Ectodermal cell (in vitro differentiated cells): ENCODE results near the gene EPB41L4B.

Experiments
- H3K27ac ChIP-seq: 2 replicates; pipeline ENCODE4 v1.7.0; 2013; ENCODE audit warnings: mild to moderate bottlenecking, low read depth, low read length; ENCODE audit not compliant: insufficient read depth, poor library complexity, severe bottlenecking
- H3K27me3 ChIP-seq: 2 replicates; pipeline ENCODE4 v1.7.0; 2013; ENCODE audit warnings: mild to moderate bottlenecking, low read length; ENCODE audit not compliant: insufficient read depth, control insufficient read depth, poor library complexity, severe bottlenecking
- H3K36me3 ChIP-seq: one replicate; pipeline ENCODE4 v1.7.0; 2013; ENCODE audit warnings: low read length; ENCODE audit not compliant: control insufficient read depth, insufficient read depth
- H3K4me1 ChIP-seq: one replicate; pipeline ENCODE4 v1.7.0; 2013; ENCODE audit warnings: low read length; ENCODE audit not compliant: control insufficient read depth, insufficient read depth
- H3K4me3 ChIP-seq: 2 replicates; pipeline ENCODE4 v1.7.0; 2013; ENCODE audit warnings: low read depth, low read length, control low read depth; ENCODE audit not compliant: insufficient read depth
- H3K9me3 ChIP-seq: 2 replicates; pipeline ENCODE4 v1.7.0; 2013; ENCODE audit warnings: mild to moderate bottlenecking, low read length, moderate library complexity; ENCODE audit not compliant: control insufficient read depth
- WGBS, 2 experiments: methylation state at CpG; one replicate each; pipeline ENCODE4 v1.1.7; 2013; ENCODE audit warnings: missing lambda C conversion rate in 2 of 2; 5-methylcytosine and 5-hydroxymethylcytosine counted together

Gene EPB41L4B

DNA sequence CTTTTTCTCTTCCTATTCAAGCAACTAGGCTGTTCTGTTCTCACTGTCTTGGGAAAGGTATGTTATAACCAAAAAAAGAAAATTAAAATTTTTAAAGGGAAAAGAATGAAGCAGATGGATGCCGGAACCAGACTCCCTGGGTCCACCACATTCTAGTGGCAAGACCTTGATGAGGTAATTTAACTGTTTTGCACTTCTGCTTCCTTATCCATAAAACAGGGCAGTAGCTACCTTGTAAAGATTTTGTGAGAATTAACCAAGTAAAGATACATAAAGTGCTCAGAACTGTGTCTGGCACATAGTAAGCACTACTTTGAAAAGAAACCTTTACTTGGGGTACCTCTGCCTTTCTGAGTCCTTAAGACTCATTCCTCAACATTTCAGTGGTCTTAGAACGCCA is 17.0 kb downstream of the EPB41L4B start:
- Histone ChIP-seq H3K27me3 (no peaks in the 10 kb centered on the region), H3K4me3 (no peak overlapping the region), H3K4me1 (no peaks in the 10 kb centered on the region), H3K36me3 (no peaks in the 10 kb centered on the region), H3K9me3 (no peaks in the 10 kb centered on the region), H3K27ac (no peak overlapping the region)
- WGBS, 2 experiments, result 97 to 99% methylated on average over 2 of the region's 2 CpGs

DNA sequence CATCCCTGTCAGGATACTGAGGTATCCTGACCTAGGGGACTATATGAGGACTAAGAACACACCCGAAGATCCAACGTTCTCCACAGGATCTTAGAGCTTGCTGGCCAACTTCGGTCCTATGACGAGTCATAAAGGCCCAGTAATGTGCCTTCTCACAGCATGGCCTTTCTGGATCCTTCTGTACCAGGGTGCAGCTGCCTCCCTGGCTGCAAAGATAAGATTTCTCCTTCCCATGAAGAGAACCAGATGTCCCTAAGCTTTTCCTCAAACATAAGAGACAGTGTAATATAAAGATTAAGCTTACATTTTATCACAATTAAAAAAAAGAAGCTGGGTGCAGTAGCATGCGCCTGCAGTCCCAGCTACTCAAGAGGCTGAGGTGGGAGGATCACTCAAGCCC is 18.3 kb downstream of the EPB41L4B start:
- H3K36me3 ChIP-seq, result no peaks in the 10 kb centered on the region
- 94 to 97% methylated on average over 5 of the region's 5 CpGs for WGBS, 2 experiments
- no peak overlapping the region for H3K27ac ChIP-seq
- no peaks in the 10 kb centered on the region for H3K4me1 ChIP-seq
- no peaks in the 10 kb centered on the region for H3K9me3 ChIP-seq
- no peak overlapping the region for H3K4me3 ChIP-seq
- H3K27me3 ChIP-seq, result no peaks in the 10 kb centered on the region

DNA sequence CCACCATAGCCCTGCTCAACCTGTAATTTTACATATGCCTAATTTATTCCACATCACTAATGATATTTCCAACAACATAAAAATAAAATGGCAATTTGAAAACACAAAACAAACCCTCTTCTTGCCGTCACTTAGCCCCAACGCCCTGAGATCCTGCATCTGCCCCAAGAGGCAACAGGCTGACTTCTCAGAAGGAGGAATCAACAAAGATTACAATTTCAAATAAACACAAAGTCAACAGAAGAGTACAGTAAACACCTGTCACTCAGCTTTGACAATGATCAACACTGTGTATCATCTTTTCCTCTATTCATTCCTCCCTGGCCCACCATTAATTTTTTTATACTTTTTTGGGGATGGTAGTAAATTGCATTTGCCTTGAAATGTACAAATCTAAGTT is 19.8 kb downstream of the EPB41L4B start:
- H3K4me3 ChIP-seq, result no peak overlapping the region
- WGBS, 2 experiments, result 91 to 98% methylated on average over 2 of the region's 2 CpGs
- no peaks in the 10 kb centered on the region for H3K27me3 ChIP-seq
- H3K36me3 ChIP-seq, result no peaks in the 10 kb centered on the region
- no peak overlapping the region for H3K27ac ChIP-seq
- H3K9me3 ChIP-seq, result no peaks in the 10 kb centered on the region
- H3K4me1 ChIP-seq, result no peaks in the 10 kb centered on the region

DNA sequence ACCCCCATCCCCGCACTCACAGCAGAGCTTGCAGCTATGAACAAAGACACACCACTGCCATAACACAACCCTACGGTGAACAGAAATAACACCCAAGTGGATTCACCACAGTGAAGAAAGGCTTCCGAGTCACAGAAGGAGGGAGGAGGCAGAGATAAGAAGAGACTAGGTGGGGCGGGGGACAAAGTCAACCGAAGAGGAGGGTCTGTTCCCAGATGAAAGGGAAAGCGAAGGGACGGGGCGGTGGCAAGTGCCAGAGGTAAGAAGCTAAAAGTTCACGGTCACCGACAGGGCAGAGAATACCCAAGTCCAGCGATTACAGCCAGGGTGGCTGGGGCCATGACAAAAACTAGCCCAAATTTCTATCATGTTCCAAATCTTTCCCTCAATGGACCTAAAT is 21.0 kb downstream of the EPB41L4B start:
- no peaks in the 10 kb centered on the region for H3K27me3 ChIP-seq

DNA sequence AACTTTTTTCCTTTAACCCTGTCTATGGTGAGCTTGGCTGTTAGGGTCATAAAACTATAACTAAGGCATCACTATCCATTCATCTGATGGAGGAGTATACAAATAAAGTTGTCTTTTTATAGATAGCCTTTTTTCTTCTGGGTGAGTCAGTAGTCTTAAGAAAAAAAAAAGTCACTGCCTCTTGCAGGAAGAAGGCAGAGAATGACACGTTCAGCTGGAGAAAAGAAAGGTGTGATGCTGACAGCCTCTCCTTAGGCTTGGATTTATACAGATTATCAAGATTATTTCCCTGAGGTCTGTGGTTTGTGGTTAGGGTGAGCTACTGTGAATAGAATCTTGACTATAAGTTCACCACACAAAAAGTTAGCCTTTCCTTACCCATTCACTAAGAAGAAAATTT is 23.0 kb downstream of the EPB41L4B start:
- no peak overlapping the region for H3K4me3 ChIP-seq
- no peaks in the 10 kb centered on the region for H3K9me3 ChIP-seq
- no peak overlapping the region for H3K27ac ChIP-seq
- H3K27me3 ChIP-seq, result no peaks in the 10 kb centered on the region
- WGBS, 2 experiments, result 100% methylated on average over 1 of the region's 1 CpG
- H3K4me1 ChIP-seq, result no peaks in the 10 kb centered on the region
- no peaks in the 10 kb centered on the region for H3K36me3 ChIP-seq

More for the DNA sequence above, 21.0 kb downstream of the EPB41L4B start:
- H3K4me3 ChIP-seq, result no peak overlapping the region
- WGBS, 2 experiments, result 94 to 95% methylated on average over 11 of the region's 11 CpGs
- no peaks in the 10 kb centered on the region for H3K9me3 ChIP-seq
- no peaks in the 10 kb centered on the region for H3K36me3 ChIP-seq
- no peak overlapping the region for H3K27ac ChIP-seq
- H3K4me1 ChIP-seq, result no peaks in the 10 kb centered on the region

DNA sequence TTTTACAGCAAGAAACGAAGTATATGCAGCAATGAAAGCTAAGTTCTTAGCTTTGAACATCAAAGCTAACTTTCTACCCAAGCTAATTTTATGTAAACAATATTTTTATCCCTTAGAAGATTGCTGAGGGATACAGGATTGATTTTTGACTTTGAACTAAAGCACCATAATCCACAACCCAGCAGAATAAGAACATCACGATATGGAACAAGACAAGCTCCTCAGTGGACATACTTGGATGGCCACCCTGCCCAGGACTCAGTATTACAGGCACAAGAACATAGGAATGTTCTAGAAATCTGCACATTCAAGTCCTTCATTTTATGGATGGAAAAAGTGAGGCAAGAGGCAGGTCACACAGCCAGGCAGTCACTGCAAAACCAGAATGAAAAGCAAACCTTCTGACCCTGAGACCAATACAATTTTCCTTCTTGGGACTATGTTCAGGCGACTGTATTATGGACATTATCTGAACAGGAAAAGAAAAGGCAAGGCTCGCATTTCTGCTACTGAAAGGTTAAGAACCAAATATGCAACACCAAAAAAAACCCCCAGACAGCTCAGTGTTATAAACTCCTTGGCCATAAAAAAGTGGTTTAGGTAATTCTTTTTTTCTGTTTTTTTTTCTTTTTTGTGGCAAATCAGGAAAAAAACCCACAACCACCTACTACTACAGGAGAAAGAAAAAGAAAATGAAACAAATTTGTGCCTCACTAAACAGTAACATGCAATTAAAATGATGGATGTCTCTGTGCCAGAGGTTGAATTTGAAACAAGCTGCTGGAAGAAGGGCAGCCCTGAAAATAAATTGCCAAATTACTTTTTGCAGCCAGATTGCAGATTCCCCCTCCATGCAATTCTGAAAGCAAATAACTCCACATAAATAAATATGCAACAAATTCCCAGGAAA is 25.4 kb downstream of the EPB41L4B start:
- H3K9me3 ChIP-seq, result no peaks in the 10 kb centered on the region
- no peaks in the 10 kb centered on the region for H3K36me3 ChIP-seq
- H3K4me1 ChIP-seq, result no peaks in the 10 kb centered on the region
- no peaks in the 10 kb centered on the region for H3K27me3 ChIP-seq
- no peak overlapping the region for H3K27ac ChIP-seq
- H3K4me3 ChIP-seq, result no peak overlapping the region
- 90 to 91% methylated on average over 3 to 4 of the region's 4 CpGs for WGBS, 2 experiments

- H3K27me3 ChIP-seq, result no peaks in the 10 kb centered on the region
- no peaks in the 10 kb centered on the region for H3K9me3 ChIP-seq
- H3K4me3 ChIP-seq, result no peak overlapping the region
- no peaks in the 10 kb centered on the region for H3K4me1 ChIP-seq
- no peaks in the 10 kb centered on the region for H3K36me3 ChIP-seq
- H3K27ac ChIP-seq, result no peak overlapping the region
Measured at GRCh38 chr9:109290385-109290784, 30.5 kb downstream of the EPB41L4B start.

DNA sequence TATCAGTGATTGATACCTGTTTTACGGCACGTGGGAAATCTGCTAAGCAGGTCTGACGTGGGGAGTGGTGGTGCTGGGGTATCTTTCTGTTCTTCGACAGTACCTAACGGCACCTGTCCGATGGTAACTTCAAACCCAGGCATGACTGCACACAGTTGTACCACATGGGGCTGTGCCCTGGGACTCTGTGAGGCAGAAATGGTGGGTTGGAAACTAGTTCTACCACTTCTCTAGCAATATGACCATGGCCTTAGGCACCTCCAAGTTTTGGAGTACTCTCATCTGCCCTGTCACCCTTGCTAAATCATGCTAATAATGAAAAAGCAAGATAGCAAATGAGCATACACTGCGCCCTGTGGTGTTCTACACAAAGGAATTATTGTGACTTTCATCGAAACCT is 30.9 kb downstream of the EPB41L4B start:
- Histone ChIP-seq H3K36me3 (no peaks in the 10 kb centered on the region), H3K4me3 (no peak overlapping the region), H3K27me3 (no peaks in the 10 kb centered on the region), H3K4me1 (no peaks in the 10 kb centered on the region), H3K27ac (no peak overlapping the region), H3K9me3 (no peaks in the 10 kb centered on the region)
- WGBS, 2 experiments, result 97 to 98% methylated on average over 8 of the region's 8 CpGs

DNA sequence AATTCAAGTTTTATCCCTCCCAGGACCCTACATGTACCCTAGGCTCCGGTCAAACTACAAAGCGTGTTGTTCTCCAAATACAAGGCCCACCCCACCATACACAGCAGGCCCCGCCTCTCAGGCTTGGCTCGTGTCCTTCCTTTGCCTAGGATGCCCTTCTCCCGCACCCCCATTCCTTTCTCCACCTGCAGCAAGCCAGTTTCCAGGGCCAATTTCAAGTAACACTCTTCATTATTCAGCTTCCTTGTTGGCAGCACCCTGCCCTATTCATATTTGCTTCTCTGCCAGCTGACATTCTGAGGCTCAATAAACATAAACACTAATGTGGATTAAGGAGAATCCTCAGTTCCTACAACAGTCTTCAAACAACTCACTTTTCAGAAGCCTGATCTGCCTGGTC is 31.7 kb downstream of the EPB41L4B start:
- Histone ChIP-seq H3K9me3 (no peaks in the 10 kb centered on the region), H3K4me3 (no peak overlapping the region), H3K4me1 (no peaks in the 10 kb centered on the region), H3K27ac (no peak overlapping the region), H3K36me3 (no peaks in the 10 kb centered on the region), H3K27me3 (no peaks in the 10 kb centered on the region)
- whole genome bisulfite sequencing, 2 experiments, result 76 to 79% methylated on average over 5 of the region's 5 CpGs

DNA sequence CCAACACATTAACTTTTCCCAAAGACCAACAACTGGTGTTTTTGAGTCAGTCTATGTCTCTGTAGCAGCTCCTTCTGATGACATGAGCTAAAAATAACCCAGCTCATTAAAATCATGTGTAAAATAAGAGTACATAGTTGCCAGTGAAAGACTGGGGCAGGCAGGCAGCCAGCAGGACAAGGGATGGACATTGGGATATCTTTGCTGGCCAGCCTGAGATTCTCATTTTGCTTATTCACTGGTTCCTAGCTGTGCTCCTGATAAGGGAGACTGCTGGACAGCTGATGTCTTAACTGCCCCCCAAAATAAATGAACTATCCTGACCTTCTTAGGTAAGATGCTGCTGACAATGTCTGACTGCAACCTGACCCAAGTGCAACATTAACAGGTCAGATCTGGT is 33.9 kb downstream of the EPB41L4B start:
- H3K36me3 ChIP-seq, result no peaks in the 10 kb centered on the region
- no peaks in the 10 kb centered on the region for H3K4me1 ChIP-seq
- H3K9me3 ChIP-seq, result no peaks in the 10 kb centered on the region
- H3K4me3 ChIP-seq, result no peak overlapping the region
- H3K27me3 ChIP-seq, result no peaks in the 10 kb centered on the region
- no peak overlapping the region for H3K27ac ChIP-seq
